ENCODE results near the gene MAP2K2. TPM values are rescaled to one million over a fixed set of nuclear protein-coding genes. Genes with fewer than 3 reads are reported as not detected.

The MAP2K2 gene
- total RNA-seq, 1 donor from 2014 or later: 114 TPM

DNA sequence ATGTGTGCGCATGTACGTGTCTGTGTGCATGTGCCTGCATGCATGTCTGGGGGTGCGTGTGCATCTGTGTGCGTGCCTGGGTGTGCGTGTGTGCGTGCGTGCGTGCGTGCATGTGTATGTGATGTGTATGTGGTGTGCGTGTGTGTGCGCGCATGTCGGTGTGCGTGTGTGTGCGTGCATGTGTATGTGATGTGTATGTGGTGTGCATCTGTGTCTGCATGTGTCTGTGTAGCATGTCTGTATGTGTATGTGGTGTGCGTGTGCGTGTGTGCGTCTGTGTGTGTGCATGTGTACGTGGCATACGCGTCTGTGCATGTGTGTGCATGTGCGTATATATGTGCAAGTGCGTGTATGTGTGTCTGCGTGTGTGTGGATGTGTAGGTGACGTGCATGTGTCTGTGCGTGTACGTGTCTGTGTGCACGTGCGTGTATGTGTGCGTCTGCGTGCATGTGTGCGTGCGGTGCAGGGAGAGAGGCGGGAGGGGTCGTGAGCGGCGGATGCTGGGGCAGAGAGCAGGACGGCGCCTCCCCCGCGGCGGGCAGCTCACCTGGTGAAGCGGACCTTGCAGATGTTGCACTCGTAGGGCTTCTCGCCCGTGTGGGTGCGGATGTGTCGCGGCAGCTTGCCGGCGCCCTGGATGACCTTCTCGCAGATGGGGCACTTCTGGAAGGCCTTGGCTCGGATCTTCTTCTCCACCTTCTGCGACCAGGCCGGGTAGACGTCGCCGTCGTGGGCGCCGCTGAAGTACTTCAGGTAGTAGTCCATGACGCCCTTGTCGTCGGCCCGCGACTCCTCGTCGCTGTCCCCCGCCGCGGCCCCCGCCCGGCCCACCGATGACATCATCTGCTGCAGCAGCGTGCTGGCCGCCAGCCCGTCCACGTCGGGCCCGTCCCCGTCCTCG is 70.2 kb downstream of the MAP2K2 start:
- peaks cover 19 to 25% (median 22%) of the 10 kb centered on the region in 3 donors for H3K36me3 ChIP-seq (ENCODE audit: control insufficient read depth in 3 of 3, insufficient read depth in 3 of 3, low read length in 3 of 3)
- peak overlapping the region in 2 of 3 donors; percentile 41 to 54 for H3K4me3 ChIP-seq (ENCODE audit: low read length in 3 of 3)
- no peak overlapping the region for H3K27ac ChIP-seq (ENCODE audit: low read depth, low read length)
- H3K27me3 ChIP-seq (ENCODE audit: control insufficient read depth in 3 of 3, insufficient read depth in 3 of 3, low read length in 3 of 3): no peaks in the 10 kb centered on the region
- H3K9me3 ChIP-seq (ENCODE audit: control insufficient read depth in 3 of 3, low read length in 3 of 3): no peaks in the 10 kb centered on the region
- peaks cover 30 to 52% (median 43%) of the 10 kb centered on the region in 3 donors for H3K4me1 ChIP-seq (ENCODE audit: control insufficient read depth in 3 of 3, insufficient read depth in 3 of 3, low read length in 3 of 3)
- H3K9ac ChIP-seq (ENCODE audit: low read depth in 1 of 3, low read length in 3 of 3): peak overlapping the region in 1 of 3 donors; percentile 45

DNA sequence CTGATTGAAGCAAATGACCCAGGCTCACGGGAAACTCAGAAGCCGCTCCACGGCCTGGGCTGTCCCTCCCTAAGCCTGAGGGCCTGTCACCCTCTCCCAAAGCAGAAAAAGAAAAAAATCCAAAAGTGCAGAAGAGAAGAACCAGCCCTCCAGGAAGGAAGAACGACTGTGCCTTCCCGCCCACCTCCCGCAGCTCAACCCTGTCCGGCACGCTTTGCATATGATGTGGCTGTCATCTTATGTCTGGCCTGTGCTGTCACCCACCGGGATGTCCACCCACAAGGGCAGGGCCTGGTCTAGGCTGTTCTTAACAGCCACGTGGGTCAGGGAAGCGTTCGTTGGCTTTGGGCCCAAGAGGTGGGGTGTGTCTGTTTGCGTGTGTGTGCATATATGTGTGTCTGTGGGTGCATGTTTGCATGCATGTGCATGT is 70.9 kb downstream of the MAP2K2 start:
- peak overlapping the region; percentile 60 for H3K27ac ChIP-seq (ENCODE audit: low read depth, low read length)
- peaks cover 27 to 51% (median 38%) of the 10 kb centered on the region in 3 donors for H3K4me1 ChIP-seq (ENCODE audit: control insufficient read depth in 3 of 3, insufficient read depth in 3 of 3, low read length in 3 of 3)
- peak overlapping the region in 2 of 3 donors; percentile 41 to 54 for H3K4me3 ChIP-seq (ENCODE audit: low read length in 3 of 3)
- H3K27me3 ChIP-seq (ENCODE audit: control insufficient read depth in 3 of 3, insufficient read depth in 3 of 3, low read length in 3 of 3): no peaks in the 10 kb centered on the region
- H3K36me3 ChIP-seq (ENCODE audit: control insufficient read depth in 3 of 3, insufficient read depth in 3 of 3, low read length in 3 of 3): peaks cover 19 to 25% (median 25%) of the 10 kb centered on the region in 3 donors
- peak overlapping the region; percentile 45 to 60 (median 51) for H3K9ac ChIP-seq (ENCODE audit: low read depth in 1 of 3, low read length in 3 of 3)
- no peaks in the 10 kb centered on the region for H3K9me3 ChIP-seq (ENCODE audit: control insufficient read depth in 3 of 3, low read length in 3 of 3)

DNA sequence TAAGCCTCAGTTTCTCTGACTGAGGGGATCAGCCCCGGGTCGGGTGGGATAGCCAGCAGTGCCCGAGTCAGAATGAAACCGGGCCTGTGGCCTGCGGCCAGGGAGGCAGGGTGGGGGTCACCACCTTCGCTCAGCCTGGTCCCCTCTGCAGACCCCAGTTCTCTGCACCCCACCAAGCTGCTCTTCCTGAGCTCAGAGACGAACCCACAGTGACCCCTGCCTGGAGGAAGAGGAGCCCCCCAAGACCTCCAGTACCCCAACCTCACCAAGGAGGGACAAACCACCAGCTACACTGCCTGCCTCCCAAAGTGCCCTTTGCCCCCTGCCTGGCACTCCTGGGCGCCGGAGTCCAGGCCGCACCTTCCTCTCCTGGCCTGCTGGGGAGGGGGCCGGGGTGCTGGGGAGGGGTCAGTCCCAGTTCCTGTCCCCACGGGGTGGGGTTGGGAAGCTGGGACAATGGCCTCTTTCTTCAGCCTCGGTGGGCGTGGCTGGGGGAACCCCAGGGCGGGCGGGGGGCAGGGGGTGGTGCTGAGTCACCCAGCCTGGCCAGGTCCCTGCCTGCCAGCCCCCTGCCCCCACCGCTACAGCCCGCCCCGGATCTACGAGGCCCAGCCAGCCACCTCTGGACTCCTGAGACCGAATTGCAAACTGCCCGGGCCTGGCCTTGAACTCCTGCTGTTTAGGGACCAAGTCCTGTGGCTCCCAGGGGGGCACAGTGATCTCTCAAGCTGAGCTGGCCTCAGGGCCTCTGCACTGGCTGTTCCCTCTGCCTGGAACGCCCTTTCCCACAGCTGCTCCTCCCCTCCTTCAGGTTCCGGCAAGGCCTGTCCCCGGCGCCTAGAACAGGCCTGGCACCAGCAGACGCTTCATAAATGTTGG is 71.6 kb downstream of the MAP2K2 start:
- Histone ChIP-seq H3K9me3 (ENCODE audit: control insufficient read depth in 3 of 3, low read length in 3 of 3) (no peaks in the 10 kb centered on the region), H3K27me3 (ENCODE audit: control insufficient read depth in 3 of 3, insufficient read depth in 3 of 3, low read length in 3 of 3) (no peaks in the 10 kb centered on the region), H3K36me3 (ENCODE audit: control insufficient read depth in 3 of 3, insufficient read depth in 3 of 3, low read length in 3 of 3) (peaks cover 20 to 27% (median 25%) of the 10 kb centered on the region in 3 donors), H3K4me3 (ENCODE audit: low read length in 3 of 3) (peak overlapping the region in 1 of 3 donors; percentile 54), H3K9ac (ENCODE audit: low read depth in 1 of 3, low read length in 3 of 3) (peak overlapping the region; percentile 45 to 60 (median 51)), H3K27ac (ENCODE audit: low read depth, low read length) (peak overlapping the region; percentile 60), H3K4me1 (ENCODE audit: control insufficient read depth in 3 of 3, insufficient read depth in 3 of 3, low read length in 3 of 3) (peaks cover 24 to 47% (median 36%) of the 10 kb centered on the region in 3 donors)

DNA sequence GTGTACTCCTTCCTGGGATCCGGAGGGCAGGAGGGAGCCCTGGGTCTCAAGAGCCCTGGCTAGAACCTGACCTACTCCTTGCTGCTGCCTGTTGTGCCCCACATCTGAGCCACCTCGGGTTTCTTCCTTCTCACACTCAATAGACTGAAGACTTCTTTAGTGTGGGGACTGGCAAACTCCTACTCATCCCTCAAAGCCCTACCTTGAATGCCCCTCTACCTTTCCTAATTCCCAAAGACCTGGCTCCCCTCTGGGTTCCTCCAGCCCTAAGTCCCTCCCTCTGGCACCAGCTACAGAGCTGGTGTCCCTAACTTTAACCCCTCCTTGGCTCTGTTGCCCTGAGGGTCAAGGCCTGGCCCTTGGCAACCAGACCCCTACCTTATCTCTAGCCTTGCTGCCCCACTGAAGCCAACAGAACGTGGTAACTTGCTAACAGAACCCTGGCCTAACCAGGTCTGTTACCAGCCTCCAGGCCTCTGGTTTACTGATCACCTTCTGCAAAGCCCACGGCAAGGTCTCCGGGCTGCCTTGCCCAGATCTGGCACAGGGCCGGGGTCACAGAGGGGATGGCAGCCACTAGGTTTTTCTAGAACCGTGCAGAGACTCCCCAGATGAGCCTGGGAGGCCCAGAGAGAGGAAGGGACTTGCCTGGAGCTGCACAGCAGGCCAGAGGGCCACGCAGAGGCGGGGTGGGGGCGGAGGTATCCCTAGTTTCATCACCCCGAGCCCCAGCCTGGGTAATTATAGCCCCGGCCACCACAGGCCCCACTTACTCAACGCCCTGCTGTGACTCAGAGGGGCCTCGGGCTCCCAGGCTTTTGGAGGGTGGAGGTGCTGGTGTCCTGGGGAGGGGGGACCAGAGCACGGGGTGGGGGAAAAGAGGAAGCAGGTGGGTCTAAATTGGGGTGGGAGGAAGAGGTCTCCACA is 72.5 kb downstream of the MAP2K2 start:
- H3K27ac ChIP-seq (ENCODE audit: low read depth, low read length): peak overlapping the region; percentile 60
- H3K9ac ChIP-seq (ENCODE audit: low read depth in 1 of 3, low read length in 3 of 3): peak overlapping the region in 1 of 3 donors; percentile 57

DNA sequence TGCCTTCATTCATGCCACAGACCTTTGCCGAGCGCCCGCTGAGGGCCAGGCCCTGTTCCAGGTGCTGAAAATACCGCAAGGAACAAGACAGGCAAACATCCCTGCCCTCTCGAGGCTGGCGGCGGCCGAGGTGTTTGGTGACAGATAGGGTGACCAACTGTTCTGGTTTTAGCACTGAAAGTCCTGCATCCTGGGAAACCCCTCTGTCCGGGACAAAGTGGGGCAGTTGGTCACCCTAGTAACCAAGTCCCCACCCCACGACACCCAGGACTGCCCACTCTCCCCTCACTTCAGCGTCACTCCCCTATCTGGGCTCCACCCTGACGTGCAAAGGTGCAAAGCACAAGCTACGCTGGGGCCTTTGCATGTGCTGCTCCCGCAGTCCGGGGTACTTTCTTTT is 74.5 kb downstream of the MAP2K2 start:
- Histone ChIP-seq H3K27me3 (ENCODE audit: control insufficient read depth in 3 of 3, insufficient read depth in 3 of 3, low read length in 3 of 3) (no peaks in the 10 kb centered on the region), H3K9ac (ENCODE audit: low read depth in 1 of 3, low read length in 3 of 3) (peak overlapping the region in 2 of 3 donors; percentile 40 to 68), H3K4me3 (ENCODE audit: low read length in 3 of 3) (peak overlapping the region in 1 of 3 donors; percentile 52), H3K36me3 (ENCODE audit: control insufficient read depth in 3 of 3, insufficient read depth in 3 of 3, low read length in 3 of 3) (peaks cover 17 to 20% (median 19%) of the 10 kb centered on the region in 3 donors), H3K4me1 (ENCODE audit: control insufficient read depth in 3 of 3, insufficient read depth in 3 of 3, low read length in 3 of 3) (peaks cover 24 to 47% (median 36%) of the 10 kb centered on the region in 3 donors), H3K27ac (ENCODE audit: low read depth, low read length) (peak overlapping the region; percentile 70), H3K9me3 (ENCODE audit: control insufficient read depth in 3 of 3, low read length in 3 of 3) (no peaks in the 10 kb centered on the region)

More for the DNA sequence above, 72.5 kb downstream of the MAP2K2 start:
- H3K9me3 ChIP-seq (ENCODE audit: control insufficient read depth in 3 of 3, low read length in 3 of 3): no peaks in the 10 kb centered on the region
- H3K4me3 ChIP-seq (ENCODE audit: low read length in 3 of 3): no peak overlapping the region
- H3K4me1 ChIP-seq (ENCODE audit: control insufficient read depth in 3 of 3, insufficient read depth in 3 of 3, low read length in 3 of 3): peaks cover 24 to 47% (median 36%) of the 10 kb centered on the region in 3 donors
- no peaks in the 10 kb centered on the region for H3K27me3 ChIP-seq (ENCODE audit: control insufficient read depth in 3 of 3, insufficient read depth in 3 of 3, low read length in 3 of 3)
- peaks cover 20 to 27% (median 25%) of the 10 kb centered on the region in 3 donors for H3K36me3 ChIP-seq (ENCODE audit: control insufficient read depth in 3 of 3, insufficient read depth in 3 of 3, low read length in 3 of 3)

DNA sequence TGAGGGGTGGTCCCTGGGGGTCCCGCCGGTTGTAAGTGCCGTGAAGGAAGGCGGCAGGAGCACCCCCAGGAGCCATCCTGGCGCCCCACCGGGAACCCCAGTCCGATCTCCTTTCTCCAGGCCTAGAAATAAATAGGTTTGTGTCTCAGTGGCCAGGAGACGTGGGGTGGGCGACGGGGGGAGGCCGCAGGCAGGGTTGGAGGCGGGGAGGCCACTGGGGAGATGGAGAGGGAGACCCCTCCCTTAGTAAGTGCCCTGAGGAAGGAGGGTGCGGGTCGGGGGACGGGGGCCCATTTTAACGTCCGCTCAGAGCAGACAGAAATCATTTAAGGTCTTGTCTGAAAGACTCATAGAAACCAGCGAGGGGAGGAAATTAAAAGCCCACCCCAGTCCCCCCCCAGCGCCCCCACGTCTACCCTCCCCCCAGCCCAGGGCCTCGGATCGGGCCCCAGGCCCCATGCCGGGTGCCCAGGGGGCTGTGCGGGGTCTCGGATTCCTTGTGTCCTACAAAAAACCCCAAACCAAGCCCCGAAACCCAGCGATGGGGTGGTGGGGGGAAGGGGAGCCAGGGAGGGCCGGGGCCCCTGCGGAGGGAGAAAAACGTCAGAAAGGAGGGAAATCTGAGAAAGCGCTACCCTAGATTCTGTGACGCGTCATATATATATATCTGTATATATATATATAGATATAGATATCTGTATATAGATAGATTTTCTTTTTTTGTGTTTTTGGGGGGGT is 76.8 kb downstream of the MAP2K2 start:
- Histone ChIP-seq H3K4me3 (ENCODE audit: low read length in 3 of 3) (no peak overlapping the region), H3K9ac (ENCODE audit: low read depth in 1 of 3, low read length in 3 of 3) (no peak overlapping the region), H3K4me1 (ENCODE audit: control insufficient read depth in 3 of 3, insufficient read depth in 3 of 3, low read length in 3 of 3) (peaks cover 12 to 31% (median 24%) of the 10 kb centered on the region in 3 donors), H3K9me3 (ENCODE audit: control insufficient read depth in 3 of 3, low read length in 3 of 3) (no peaks in the 10 kb centered on the region), H3K36me3 (ENCODE audit: control insufficient read depth in 3 of 3, insufficient read depth in 3 of 3, low read length in 3 of 3) (peaks cover 4 to 8% (median 5%) of the 10 kb centered on the region in 3 donors), H3K27me3 (ENCODE audit: control insufficient read depth in 3 of 3, insufficient read depth in 3 of 3, low read length in 3 of 3) (no peaks in the 10 kb centered on the region), H3K27ac (ENCODE audit: low read depth, low read length) (no peak overlapping the region)

DNA sequence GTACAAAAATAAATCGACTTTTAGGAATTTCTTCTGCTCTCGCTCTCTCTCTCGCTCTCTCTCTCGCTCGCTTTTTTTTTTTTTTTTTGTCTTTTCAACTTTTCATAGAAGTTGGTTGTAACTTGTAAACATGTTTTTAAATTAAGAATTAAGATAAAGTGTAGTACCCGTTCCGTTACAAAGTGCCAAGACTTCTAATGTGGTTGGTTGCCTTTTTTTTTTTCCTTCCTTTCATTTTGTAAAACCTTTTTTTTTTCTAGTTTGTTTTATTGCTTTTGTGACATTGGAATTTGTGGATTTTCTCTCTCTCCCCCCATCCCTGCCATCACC is 77.6 kb downstream of the MAP2K2 start:
- no peak overlapping the region for H3K9ac ChIP-seq (ENCODE audit: low read depth in 1 of 3, low read length in 3 of 3)
- peaks cover 12 to 25% (median 19%) of the 10 kb centered on the region in 3 donors for H3K4me1 ChIP-seq (ENCODE audit: control insufficient read depth in 3 of 3, insufficient read depth in 3 of 3, low read length in 3 of 3)
- no peak overlapping the region for H3K4me3 ChIP-seq (ENCODE audit: low read length in 3 of 3)
- H3K9me3 ChIP-seq (ENCODE audit: control insufficient read depth in 3 of 3, low read length in 3 of 3): no peaks in the 10 kb centered on the region
- peaks cover 4 to 8% (median 5%) of the 10 kb centered on the region in 3 donors for H3K36me3 ChIP-seq (ENCODE audit: control insufficient read depth in 3 of 3, insufficient read depth in 3 of 3, low read length in 3 of 3)
- no peak overlapping the region for H3K27ac ChIP-seq (ENCODE audit: low read depth, low read length)
- H3K27me3 ChIP-seq (ENCODE audit: control insufficient read depth in 3 of 3, insufficient read depth in 3 of 3, low read length in 3 of 3): no peaks in the 10 kb centered on the region

DNA sequence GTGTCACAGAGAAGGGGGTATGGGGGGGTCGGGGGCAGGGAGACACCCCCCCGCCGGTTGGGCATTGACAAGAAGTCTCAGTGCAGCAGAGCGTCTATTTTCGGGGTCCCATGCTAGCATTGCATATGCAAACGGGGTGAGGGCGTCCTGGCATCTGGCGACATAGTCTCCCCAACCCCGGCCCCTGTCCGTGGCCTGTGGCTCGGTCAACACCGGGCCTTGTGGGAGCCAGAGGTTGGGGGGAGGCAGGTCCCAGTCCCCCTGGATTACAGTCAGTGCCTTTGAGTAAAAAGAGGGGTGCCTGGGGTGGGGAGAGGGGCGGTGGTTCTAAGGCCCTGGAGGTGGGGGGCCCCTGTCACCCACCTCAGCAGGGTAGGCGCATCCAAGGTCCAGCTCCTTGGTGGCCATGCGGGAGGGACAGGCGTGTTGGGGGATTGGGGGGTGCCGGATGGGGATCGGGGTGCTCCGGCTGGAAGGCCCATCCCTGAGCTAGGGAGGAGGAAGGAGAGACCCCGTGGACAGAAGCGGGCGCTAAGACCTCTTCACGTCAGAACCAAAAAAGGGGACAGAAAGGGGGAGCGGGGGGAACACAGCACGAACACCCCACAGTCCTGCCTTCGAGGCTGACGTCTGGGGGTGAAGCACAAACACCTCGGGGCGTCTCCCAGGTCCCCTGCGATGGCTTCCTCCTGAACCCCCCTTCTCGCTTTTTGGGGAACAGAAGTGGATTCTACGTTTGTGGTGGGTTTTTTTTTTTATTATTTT is 78.1 kb downstream of the MAP2K2 start:
- Histone ChIP-seq H3K4me1 (ENCODE audit: control insufficient read depth in 3 of 3, insufficient read depth in 3 of 3, low read length in 3 of 3) (peaks cover 12 to 23% (median 19%) of the 10 kb centered on the region in 3 donors), H3K36me3 (ENCODE audit: control insufficient read depth in 3 of 3, insufficient read depth in 3 of 3, low read length in 3 of 3) (peaks cover 2 to 8% (median 5%) of the 10 kb centered on the region in 3 donors), H3K27ac (ENCODE audit: low read depth, low read length) (no peak overlapping the region)

More for the DNA sequence above, 78.1 kb downstream of the MAP2K2 start:
- Histone ChIP-seq H3K9ac (ENCODE audit: low read depth in 1 of 3, low read length in 3 of 3) (no peak overlapping the region), H3K27me3 (ENCODE audit: control insufficient read depth in 3 of 3, insufficient read depth in 3 of 3, low read length in 3 of 3) (no peaks in the 10 kb centered on the region), H3K4me3 (ENCODE audit: low read length in 3 of 3) (no peak overlapping the region), H3K9me3 (ENCODE audit: control insufficient read depth in 3 of 3, low read length in 3 of 3) (no peaks in the 10 kb centered on the region)

Data from skeletal muscle tissue (tissue), 4 donors.